GM21390 (cell line): ENCODE results near the gene SLC38A8.

ENCODE experiments used
- ATAC-seq: cut with Tn5 transposase; IDR thresholded peaks from one replicate; pipeline ENCODE4 v1.9.1; 2021; ENCODE audit not compliant: unreplicated experiment

The SLC38A8 gene

GRCh38 chr16:84003038-84003437 is 39.6 kb downstream of the SLC38A8 start:
- no peak for ATAC-seq

GRCh38 chr16:84001726-84002125 is 40.9 kb downstream of the SLC38A8 start:
- no peak for ATAC-seq

- ATAC-seq: no peak
Measured at GRCh38 chr16:84000989-84001642, 41.5 kb downstream of the SLC38A8 start.

- ATAC-seq: no peak
Measured at GRCh38 chr16:83998091-83998490, 44.5 kb downstream of the SLC38A8 start.

- no peak for ATAC-seq
Measured at GRCh38 chr16:83996481-83997252, 45.9 kb downstream of the SLC38A8 start.

- no peak for ATAC-seq
Measured at GRCh38 chr16:83995754-83996153, 46.8 kb downstream of the SLC38A8 start.

GRCh38 chr16:83994703-83995102 is 47.9 kb downstream of the SLC38A8 start:
- no peak for ATAC-seq

- no peak for ATAC-seq
Measured at GRCh38 chr16:83994087-83994486, 48.5 kb downstream of the SLC38A8 start.

GRCh38 chr16:83992624-83993023 is 50.0 kb downstream of the SLC38A8 start:
- ATAC-seq: no peak

- ATAC-seq: no peak
Measured at GRCh38 chr16:83990492-83990891, 52.1 kb downstream of the SLC38A8 start.

- ATAC-seq: no peak
Measured at GRCh38 chr16:83989300-83989699, 53.3 kb downstream of the SLC38A8 start.

- ATAC-seq: no peak
Measured at GRCh38 chr16:83983491-83983890, 59.1 kb downstream of the SLC38A8 start.

- ATAC-seq: no peak
Measured at GRCh38 chr16:83981799-83982198, 60.8 kb downstream of the SLC38A8 start.

- no peak for ATAC-seq
Measured at GRCh38 chr16:83980794-83981193, 61.8 kb downstream of the SLC38A8 start.

- ATAC-seq: no peak
Measured at GRCh38 chr16:83979441-83979840, 63.2 kb downstream of the SLC38A8 start.

- ATAC-seq: no peak
Measured at GRCh38 chr16:83978401-83978904, 64.1 kb downstream of the SLC38A8 start.

GRCh38 chr16:83977056-83977815 is 65.4 kb downstream of the SLC38A8 start:
- ATAC-seq: no peak

GRCh38 chr16:83975590-83976260 is 66.9 kb downstream of the SLC38A8 start:
- no peak for ATAC-seq

GRCh38 chr16:83974475-83974874 is 68.1 kb downstream of the SLC38A8 start:
- ATAC-seq: no peak

- no peak for ATAC-seq
Measured at GRCh38 chr16:83973581-83974385, 68.8 kb downstream of the SLC38A8 start.
